GM20000 (cell line): ENCODE results near the gene PLIN1.

Experiments used
- DNase-seq: peaks from one replicate; pipeline ENCODE4 v3.0.0; 2012; ENCODE audit warnings: low spot score
- CTCF ChIP-seq: IDR thresholded peaks from 2 replicates; pipeline ENCODE4 v1.5.1; 2012; ENCODE audit warnings: mild to moderate bottlenecking, control low read depth; ENCODE audit errors: extremely low read depth, missing control alignments

The PLIN1 gene

GRCh38 chr15:89652131-89652530 is 27.0 kb downstream of the PLIN1 start:
- no peak for TF ChIP-seq CTCF
- no peak for DNase-seq

- no peak for DNase-seq
- TF ChIP-seq CTCF = no peak
Observed at GRCh38 chr15:89649716-89650115, 29.5 kb downstream of the PLIN1 start.

DNA sequence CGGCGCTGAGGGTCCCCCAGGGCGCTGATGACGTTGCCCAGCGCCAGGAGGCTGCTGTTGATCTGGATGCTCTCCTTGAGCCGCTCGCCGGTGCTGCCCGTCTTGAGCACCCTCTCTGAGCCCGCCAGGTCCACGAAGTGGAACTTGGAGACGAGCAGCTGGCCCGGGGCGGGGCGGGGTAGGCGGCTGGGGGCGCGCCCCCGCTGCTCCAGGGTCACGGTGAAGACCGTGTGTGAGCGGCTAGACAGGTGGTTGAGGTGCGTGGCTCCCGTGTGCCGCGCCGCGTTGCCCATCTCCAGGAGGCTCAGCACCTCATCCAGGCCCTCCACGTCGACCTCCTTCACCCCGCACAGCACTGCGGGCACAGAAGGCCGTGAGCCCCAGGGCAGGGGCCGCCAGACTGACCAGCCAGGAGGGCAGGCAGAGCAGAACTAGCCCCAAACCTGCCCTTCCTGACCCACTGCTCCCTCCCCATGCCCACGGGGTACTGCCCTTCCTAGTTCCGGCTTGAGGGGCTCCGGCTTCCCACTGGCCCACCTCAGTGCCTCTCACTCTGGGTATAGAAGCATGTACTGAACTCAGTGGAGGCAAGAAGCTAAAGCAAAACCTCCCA is 30.0 kb downstream of the PLIN1 start:
- no peak for TF ChIP-seq CTCF
- no peak for DNase-seq

DNA sequence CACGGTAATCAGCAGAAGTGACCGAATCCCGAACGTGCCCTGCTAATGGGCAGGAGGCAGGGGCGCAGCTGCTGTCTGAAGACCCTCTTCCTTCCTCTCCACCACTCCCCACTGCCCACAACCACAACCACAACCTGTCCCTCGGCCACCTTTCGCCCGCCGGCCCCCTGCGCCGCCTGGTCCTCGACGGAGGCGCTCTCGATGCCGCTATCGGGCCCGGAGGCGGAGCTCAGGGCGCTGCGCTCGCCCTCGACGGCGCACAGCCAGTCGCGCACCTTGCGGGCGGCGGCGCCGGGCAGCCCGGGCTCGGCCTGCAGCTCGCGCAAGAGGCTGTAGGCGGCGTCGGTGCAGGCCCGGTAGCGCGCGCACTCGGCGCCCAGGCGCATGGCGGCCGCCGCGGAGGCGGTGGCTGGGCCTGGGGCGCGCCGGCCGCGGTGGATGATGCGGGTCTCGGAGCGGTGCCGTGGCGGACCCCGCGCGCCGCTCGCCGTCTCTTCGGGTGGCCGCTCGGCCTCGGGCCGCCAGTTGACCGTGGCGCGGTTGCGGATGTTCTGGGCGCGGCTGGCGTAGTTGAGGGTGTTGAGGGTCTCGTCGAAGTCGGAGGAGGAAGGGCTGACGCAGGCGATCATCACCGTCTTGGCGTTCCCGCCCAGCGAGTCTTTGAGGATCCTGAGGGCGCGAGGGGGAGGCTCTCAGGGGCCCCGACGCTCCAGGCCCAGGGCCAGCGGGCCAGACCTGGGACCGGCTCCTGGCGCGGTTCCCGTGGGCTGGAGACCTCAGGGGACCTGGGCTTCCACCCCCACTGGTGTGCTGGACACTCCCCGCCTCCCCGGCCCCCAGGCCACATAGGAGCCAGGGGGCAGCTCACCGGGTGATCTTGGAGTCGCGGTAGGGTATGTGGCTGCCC is 30.8 kb downstream of the PLIN1 start:
- no peak for DNase-seq
- no peak for TF ChIP-seq CTCF

DNA sequence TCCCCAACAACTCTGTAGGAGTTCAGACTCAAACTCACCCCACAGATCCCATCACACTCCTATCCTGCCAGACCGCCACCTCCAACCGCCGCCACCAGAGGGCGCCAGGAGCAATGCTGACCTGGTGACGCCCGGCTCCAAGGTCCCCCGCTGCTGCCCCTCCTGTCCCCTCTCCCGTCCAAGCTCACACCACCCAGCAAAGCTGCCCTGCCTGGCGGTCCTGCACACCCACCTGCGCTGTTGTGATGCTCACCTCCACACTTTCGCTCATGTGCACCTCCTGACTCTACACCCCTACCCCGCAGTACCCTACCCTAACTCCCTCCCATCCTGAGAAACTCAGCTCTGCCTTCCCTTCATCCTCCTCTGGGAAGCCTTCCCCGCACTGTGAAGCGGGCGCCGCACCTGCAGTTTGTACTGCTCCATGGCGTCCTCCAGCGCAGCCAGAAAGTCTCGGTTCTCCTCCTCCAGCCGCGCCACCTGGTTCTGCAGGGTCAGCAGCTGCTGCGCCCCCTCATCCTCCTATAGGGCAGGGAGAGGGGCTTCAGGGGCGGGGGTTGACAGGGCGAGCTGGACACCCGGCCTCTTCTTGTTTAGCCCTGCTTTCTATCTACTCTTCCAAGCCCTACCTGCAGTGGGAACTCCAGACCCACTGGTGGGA is 31.8 kb downstream of the PLIN1 start:
- DNase-seq = peak; percentile 91

GRCh38 chr15:89646416-89647141 is 32.6 kb downstream of the PLIN1 start:
- no peak for TF ChIP-seq CTCF
- DNase-seq = no peak

More for the DNA sequence above, 31.8 kb downstream of the PLIN1 start:
- TF ChIP-seq CTCF = peak; percentile 90

GRCh38 chr15:89645680-89646079 is 33.5 kb downstream of the PLIN1 start:
- no peak for TF ChIP-seq CTCF
- no peak for DNase-seq
